Caco-2 (cell line): ENCODE results near the gene PTGES3. TPM values are rescaled to one million over a fixed set of nuclear protein-coding genes. Genes with fewer than 3 reads are reported as not detected.
"Not testable (repeated sequence)": the region's sequence is repeated elsewhere in the genome, so short reads cannot be mapped to it uniquely, and the experiment has no call there.

ENCODE experiments used
- BruUV-seq: library from RNA; stranded (reverse); fragments of 400-500 nt; replicated peaks from 2 replicates; lab custom pipeline; 2021; lab: Mats Ljungman, UMichigan
- CTCF ChIA-PET: fragments of 300-600 bp; sonication (Branson Sonifier 250); formaldehyde crosslinking; loops from one replicate; lab custom pipeline; 2022; ENCODE audit warnings: antibody characterized with exemption; lab: Charles Lee
- POLR2A ChIA-PET: fragments of 300-600 bp; sonication (Branson Sonifier 250); formaldehyde crosslinking; loops from one replicate; lab custom pipeline; 2022; ENCODE audit warnings: antibody characterized with exemption; lab: Charles Lee
- DNase-seq, 2 experiments: peaks; one replicate each; pipeline versions ENCODE4 v3.0.0 to v3.0.0-alpha.2; 2020 to 2022
- H3K27me3 ChIP-seq: replicated peaks from 2 replicates; pipeline ENCODE4 v1.6.0; 2011; ENCODE audit warnings: low read length; ENCODE audit not compliant: control insufficient read depth, insufficient read depth
- H3K36me3 ChIP-seq: 2 replicates; pipeline ENCODE4 v1.5.1; 2011; ENCODE audit warnings: low read length; ENCODE audit not compliant: control insufficient read depth, insufficient read depth
- H3K4me1 ChIP-seq: fragments of 250-450 bp; sonication (Bioruptor Pico); 2 replicates; pipeline ENCODE4 v1.5.1; 2020; ENCODE audit warnings: mild to moderate bottlenecking
- H3K4me3 ChIP-seq: 2 replicates; pipeline ENCODE4 v1.5.1; 2011; ENCODE audit warnings: low read depth, mild to moderate bottlenecking, control low read depth, low read length
- H3K9me3 ChIP-seq: fragments of 250-450 bp; sonication (Bioruptor Pico); 2 replicates; pipeline ENCODE4 v1.5.1; 2020; ENCODE audit warnings: mild to moderate bottlenecking, moderate library complexity
- H3K27ac Mint-ChIP-seq: one replicate; pipeline ENCODE4 v1.8.0; 2022; ENCODE audit warnings: mixed read lengths; ENCODE audit not compliant: unreplicated experiment
- H3K27me3 Mint-ChIP-seq: one replicate; pipeline ENCODE4 v1.8.0; 2022; ENCODE audit warnings: mixed read lengths; ENCODE audit not compliant: insufficient read depth, unreplicated experiment
- H3K36me3 Mint-ChIP-seq: one replicate; pipeline ENCODE4 v1.8.0; 2022; ENCODE audit warnings: mild to moderate bottlenecking, mixed read lengths; ENCODE audit not compliant: insufficient read depth, unreplicated experiment
- H3K4me1 Mint-ChIP-seq: one replicate; pipeline ENCODE4 v1.8.0; 2022; ENCODE audit warnings: low read depth, mixed read lengths; ENCODE audit not compliant: unreplicated experiment
- H3K4me3 Mint-ChIP-seq: one replicate; pipeline ENCODE4 v1.8.0; 2022; ENCODE audit warnings: mild to moderate bottlenecking, moderate library complexity, mixed read lengths; ENCODE audit not compliant: unreplicated experiment
- H3K9me3 Mint-ChIP-seq: one replicate; pipeline ENCODE4 v1.8.0; 2022; ENCODE audit warnings: mixed read lengths; ENCODE audit not compliant: unreplicated experiment
- intact Hi-C: fragments of 100-400 bp; cut with micrococcal nuclease; formaldehyde crosslinking; loops from one replicate; pipeline ENCODE4 v1.10.0; 2022; ENCODE audit not compliant: unreplicated experiment
- total RNA-seq: library from RNA; stranded (reverse); gene quantifications from 2 replicates; pipeline ENCODE4 v1.2.3, GENCODE V29; 2022
- TF ChIP-seq, protein P1 (sequence below), 2 experiments: fragments of 200-600 bp in 1 of 2; IDR thresholded peaks; 1 replicate in 1 of 2; 2 replicates in 1 of 2; pipeline versions ENCODE4 v1.5.1 to v1.8.0; 2011 to 2022; ENCODE audit warnings: antibody characterized with exemption in 1 of 2, control low read depth in 1 of 2, inconsistent platforms in 1 of 2, low read depth in 1 of 2, low read length in 1 of 2, mild to moderate bottlenecking in 1 of 2, moderate library complexity in 1 of 2; ENCODE audit not compliant: insufficient read depth in 1 of 2, severe bottlenecking in 1 of 2, unreplicated experiment in 1 of 2

The PTGES3 gene
- total RNA-seq, 1 experiment from 2014 or later, result 242 TPM

DNA sequence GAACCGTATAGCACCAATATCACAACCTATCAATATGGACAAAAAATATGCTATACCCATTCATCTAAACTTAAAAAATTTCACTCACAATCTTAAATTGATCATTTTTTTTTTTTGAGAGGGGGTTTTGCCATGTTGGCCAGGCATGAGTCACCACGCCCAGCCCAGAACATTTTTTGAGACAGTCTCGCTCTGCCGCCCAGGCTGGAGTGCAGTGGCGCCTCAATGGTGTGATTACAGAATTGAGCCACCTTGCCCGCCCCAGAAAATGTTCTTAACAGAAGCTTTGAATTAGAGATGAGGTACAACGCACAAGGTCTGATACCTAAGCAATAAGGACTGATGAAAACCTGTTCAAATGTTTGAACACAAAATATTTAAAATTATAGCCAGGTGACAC lies 26.5 kb downstream of the PTGES3 start:
- Mint-ChIP-seq H3K4me3 (no peak overlapping the region), H3K27me3 (no peaks in the 10 kb centered on the region), H3K9me3 (no peaks in the 10 kb centered on the region), H3K36me3 (peaks cover 72% of the 10 kb centered on the region), H3K27ac (no peak overlapping the region), H3K4me1 (peaks cover 7% of the 10 kb centered on the region)
- BruUV-seq, result no TSS peak
- Histone ChIP-seq H3K9me3 (no peaks in the 10 kb centered on the region), H3K36me3 (no peaks in the 10 kb centered on the region), H3K4me1 (peaks cover 7% of the 10 kb centered on the region), H3K4me3 (no peak overlapping the region), H3K27me3 (no peaks in the 10 kb centered on the region)
- TF ChIP-seq, protein P1, sequence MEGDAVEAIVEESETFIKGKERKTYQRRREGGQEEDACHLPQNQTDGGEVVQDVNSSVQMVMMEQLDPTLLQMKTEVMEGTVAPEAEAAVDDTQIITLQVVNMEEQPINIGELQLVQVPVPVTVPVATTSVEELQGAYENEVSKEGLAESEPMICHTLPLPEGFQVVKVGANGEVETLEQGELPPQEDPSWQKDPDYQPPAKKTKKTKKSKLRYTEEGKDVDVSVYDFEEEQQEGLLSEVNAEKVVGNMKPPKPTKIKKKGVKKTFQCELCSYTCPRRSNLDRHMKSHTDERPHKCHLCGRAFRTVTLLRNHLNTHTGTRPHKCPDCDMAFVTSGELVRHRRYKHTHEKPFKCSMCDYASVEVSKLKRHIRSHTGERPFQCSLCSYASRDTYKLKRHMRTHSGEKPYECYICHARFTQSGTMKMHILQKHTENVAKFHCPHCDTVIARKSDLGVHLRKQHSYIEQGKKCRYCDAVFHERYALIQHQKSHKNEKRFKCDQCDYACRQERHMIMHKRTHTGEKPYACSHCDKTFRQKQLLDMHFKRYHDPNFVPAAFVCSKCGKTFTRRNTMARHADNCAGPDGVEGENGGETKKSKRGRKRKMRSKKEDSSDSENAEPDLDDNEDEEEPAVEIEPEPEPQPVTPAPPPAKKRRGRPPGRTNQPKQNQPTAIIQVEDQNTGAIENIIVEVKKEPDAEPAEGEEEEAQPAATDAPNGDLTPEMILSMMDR (IDR thresholded peaks at IDR 0.05; ENCODE audit: insufficient read depth in 1 of 2, low read depth in 1 of 2, low read length in 1 of 2, severe bottlenecking in 1 of 2, unreplicated experiment in 1 of 2), result no peak
- intact Hi-C loops, result no loop called here
- CTCF ChIA-PET, result interaction anchor here (1.2 kb wide), 1 partner anchor 25 kb away, joined by 3 read pairs; no protein-coding TSS in a partner anchor
- DNase-seq, result no peak
- POLR2A ChIA-PET, result no interaction called here

DNA sequence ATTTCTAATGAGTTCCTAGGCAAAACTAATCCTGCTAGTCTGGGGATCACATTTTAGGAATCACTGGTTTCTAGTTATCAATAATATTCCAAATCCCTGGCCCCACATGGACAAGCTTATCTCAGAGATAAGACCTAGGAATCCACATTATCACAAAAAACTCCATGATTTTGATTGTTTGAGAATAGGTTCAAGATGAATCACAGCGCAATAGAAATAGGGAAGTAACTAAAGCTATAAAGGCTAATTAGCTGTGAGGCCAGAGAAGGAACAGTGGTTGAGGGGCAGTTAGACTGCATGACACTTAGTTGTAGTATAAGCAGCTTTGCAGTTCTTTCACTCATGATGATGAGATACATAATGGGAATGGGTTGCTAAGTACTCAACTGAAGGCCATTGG lies 29.2 kb downstream of the PTGES3 start:
- H3K9me3 Mint-ChIP-seq, result peaks cover 7% of the 10 kb centered on the region
- H3K9me3 ChIP-seq, result peaks cover 12% of the 10 kb centered on the region; the same call in 1 of the 2 replicates
- no peak overlapping the region for H3K4me3 Mint-ChIP-seq

DNA sequence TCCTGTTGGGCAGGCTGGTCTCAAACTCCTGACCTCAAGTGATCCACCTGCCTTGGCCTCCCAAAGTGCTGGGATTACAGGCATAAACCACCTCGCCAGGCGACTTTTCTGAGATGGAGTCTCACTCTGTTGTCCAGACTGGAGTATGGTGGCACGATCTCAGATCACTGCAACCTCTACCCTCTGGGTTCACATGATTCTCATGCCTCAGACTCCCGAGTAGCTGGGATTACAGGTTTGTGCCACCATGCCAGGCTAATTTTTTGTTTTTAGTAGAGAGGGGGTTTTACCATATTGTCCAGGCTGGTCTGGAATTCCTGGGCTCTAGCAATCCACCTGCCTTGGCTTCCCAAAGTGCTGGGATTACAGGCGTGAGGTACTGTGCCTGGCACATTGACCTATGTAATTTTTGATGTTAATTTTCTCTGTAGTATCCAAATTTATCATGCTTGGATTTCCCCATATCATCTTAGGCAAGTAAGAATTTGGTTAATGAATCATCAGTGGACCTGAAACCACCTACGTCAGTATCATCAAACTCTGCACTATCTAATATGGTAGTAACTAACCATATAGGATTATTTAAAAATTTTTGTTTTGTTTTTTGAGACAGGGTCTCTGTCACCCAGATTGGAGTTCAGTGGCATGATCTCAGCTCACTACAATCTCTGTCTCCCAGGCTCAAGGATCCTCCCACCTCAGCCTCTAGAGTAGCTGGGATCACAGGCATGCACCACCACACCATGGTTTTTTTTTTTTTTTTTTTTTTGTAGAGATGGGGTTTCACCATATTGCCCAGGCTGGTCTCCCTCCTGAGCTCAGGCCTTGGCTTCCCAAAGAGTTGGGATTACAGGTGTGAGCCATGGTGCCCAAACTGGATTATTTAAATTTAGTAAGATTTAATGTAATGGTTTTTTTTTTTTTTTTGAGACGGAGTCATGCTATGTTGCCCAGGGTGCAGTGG lies 30.4 kb downstream of the PTGES3 start:
- TF ChIP-seq, protein P1 (IDR thresholded peaks at IDR 0.05; ENCODE audit: insufficient read depth in 1 of 2, low read depth in 1 of 2, low read length in 1 of 2, severe bottlenecking in 1 of 2, unreplicated experiment in 1 of 2), result no peak
- no peak overlapping the region for H3K27ac Mint-ChIP-seq
- DNase-seq, result no peak
- Histone ChIP-seq H3K9me3 (peaks cover 21% of the 10 kb centered on the region; the same call in 1 of the 2 replicates), H3K27me3 (no peaks in the 10 kb centered on the region), H3K36me3 (no peaks in the 10 kb centered on the region), H3K4me1 (peaks cover 7% of the 10 kb centered on the region), H3K4me3 (no peak overlapping the region)
- BruUV-seq, result no TSS peak
- H3K4me3 Mint-ChIP-seq, result no peak overlapping the region
- no peaks in the 10 kb centered on the region for H3K27me3 Mint-ChIP-seq
- ChIA-PET POLR2A (no interaction called here), CTCF (interaction anchor here (0.7 kb wide), 2 partner anchors 56 to 374 kb away, joined by 3 to 6 read pairs; no protein-coding TSS in a partner anchor)
- intact Hi-C loops, result no loop called here
- H3K36me3 Mint-ChIP-seq, result peaks cover 49% of the 10 kb centered on the region
- peaks cover 19% of the 10 kb centered on the region for H3K9me3 Mint-ChIP-seq
- H3K4me1 Mint-ChIP-seq, result peaks cover 7% of the 10 kb centered on the region

More for the DNA sequence above, 29.2 kb downstream of the PTGES3 start:
- no peaks in the 10 kb centered on the region for H3K27me3 Mint-ChIP-seq
- H3K36me3 ChIP-seq, result no peaks in the 10 kb centered on the region
- H3K27ac Mint-ChIP-seq, result no peak overlapping the region
- intact Hi-C loops, result no loop called here
- peaks cover 7% of the 10 kb centered on the region for H3K4me1 ChIP-seq
- CTCF ChIA-PET, result no interaction called here
- H3K4me1 Mint-ChIP-seq, result peaks cover 7% of the 10 kb centered on the region
- TF ChIP-seq, protein P1 (IDR thresholded peaks at IDR 0.05; ENCODE audit: insufficient read depth in 1 of 2, low read depth in 1 of 2, low read length in 1 of 2, severe bottlenecking in 1 of 2, unreplicated experiment in 1 of 2), result no peak
- H3K36me3 Mint-ChIP-seq, result peaks cover 52% of the 10 kb centered on the region
- no peak for DNase-seq
- BruUV-seq, result no TSS peak
- POLR2A ChIA-PET, result interaction anchor here (0.5 to 1.0 kb wide), 3 partner anchors 30 to 451 kb away, joined by 4 to 10 read pairs (median 4); partner anchors contain the start of gene NACA
- H3K4me3 ChIP-seq, result no peak overlapping the region
- H3K27me3 ChIP-seq, result no peaks in the 10 kb centered on the region

DNA sequence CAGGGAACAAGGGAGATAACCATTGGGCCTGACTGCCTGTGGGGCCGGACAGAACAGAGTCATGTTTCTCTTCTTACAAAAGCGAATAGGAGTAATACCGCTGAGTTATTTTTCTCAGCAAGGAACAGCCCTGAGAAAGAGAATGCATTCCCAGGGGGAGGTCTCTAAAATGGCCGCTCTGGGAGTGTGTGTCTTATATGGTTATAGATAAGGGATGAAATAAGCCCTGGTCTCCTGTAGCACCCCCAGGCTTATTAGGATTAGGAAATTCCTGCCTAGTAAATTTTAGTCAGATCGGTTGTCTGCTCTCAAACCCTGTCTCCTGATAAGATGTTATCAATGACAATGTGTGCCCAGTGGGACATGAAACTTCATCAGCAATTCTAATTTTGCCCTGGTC lies 34.3 kb downstream of the PTGES3 start:
- Mint-ChIP-seq H3K36me3 (peaks cover 20% of the 10 kb centered on the region), H3K9me3 (peaks cover 21% of the 10 kb centered on the region)
- POLR2A ChIA-PET, H3K36me3 ChIP-seq, H3K27me3 Mint-ChIP-seq, H3K4me3 ChIP-seq, H3K27me3 ChIP-seq, BruUV-seq, H3K4me1 Mint-ChIP-seq, CTCF ChIA-PET, H3K27ac Mint-ChIP-seq, intact Hi-C loops, H3K4me3 Mint-ChIP-seq, H3K4me1 ChIP-seq: not testable (repeated sequence)
- peak in 1 of 2 experiments; percentile 35 for DNase-seq
- peaks cover 21% of the 10 kb centered on the region; the same call in 1 of the 2 replicates for H3K9me3 ChIP-seq
